ENCODE results near the gene FMO4. TPM values are rescaled to one million over a fixed set of nuclear protein-coding genes. Genes with fewer than 3 reads are reported as not detected.
"Not testable (repeated sequence)": the region's sequence is repeated elsewhere in the genome, so short reads cannot be mapped to it uniquely, and the experiment has no call there.

The FMO4 gene
- total and polyA plus RNA-seq, 9 of the 15 experiments (the other 6 are each of a cell fraction or from before 2014, with no cell fraction given), result 0.25 to 1.1 (median 0.54) TPM; not detected in 2

DNA sequence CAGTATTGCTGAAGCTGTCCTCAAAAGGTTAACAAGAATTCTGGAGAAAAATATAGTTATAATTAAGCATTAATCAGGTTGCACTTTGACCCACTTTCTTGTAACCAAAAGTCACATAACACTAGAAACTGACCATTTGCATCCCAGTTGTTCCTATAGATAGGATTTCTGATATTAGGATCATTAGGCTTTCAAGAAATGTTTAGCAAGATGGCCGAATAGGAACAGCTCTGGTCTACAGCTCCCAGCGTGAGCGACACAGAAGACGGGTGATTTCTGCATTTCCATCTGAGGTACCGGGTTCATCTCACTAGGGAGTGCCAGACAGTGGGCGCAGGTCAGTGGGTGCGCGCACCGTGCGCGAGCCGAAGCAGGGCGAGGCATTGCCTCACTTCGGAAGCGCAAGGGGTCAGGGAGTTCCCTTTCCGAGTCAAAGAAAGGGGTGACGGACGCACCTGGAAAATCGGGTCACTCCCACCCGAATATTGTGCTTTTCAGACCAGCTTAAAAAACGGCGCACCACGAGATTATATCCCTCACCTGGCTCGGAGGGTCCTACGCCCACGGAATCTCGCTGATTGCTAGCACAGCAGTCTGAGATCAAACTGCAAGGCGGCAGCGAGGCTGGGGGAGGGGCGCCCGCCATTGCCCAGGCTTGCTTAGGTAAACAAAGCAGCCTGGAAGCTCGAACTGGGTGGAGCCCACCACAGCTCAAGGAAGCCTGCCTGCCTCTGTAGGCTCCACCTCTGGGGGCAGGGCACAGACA is 59.6 kb downstream of the FMO4 start:
- H3K27me3 ChIP-seq (ENCODE audit: control insufficient read depth in 2 of 2, insufficient read depth in 2 of 2, low read length in 2 of 2); FAIRE-seq; POLR2A ChIA-PET; H3K9me3 ChIP-seq (replicated peaks; ENCODE audit: control insufficient read depth, insufficient read depth, low read depth, low read length); H3K9me1 ChIP-seq (ENCODE audit: control insufficient read depth, insufficient read depth, low read length); H3K79me2 ChIP-seq (ENCODE audit: control insufficient read depth, insufficient read depth, low read length); H3K36me3 ChIP-seq (ENCODE audit: control insufficient read depth, insufficient read depth, low read length); H4K20me1 ChIP-seq (replicated peaks; ENCODE audit: control insufficient read depth, insufficient read depth, low read length); in situ Hi-C loops (cut with MboI); intact Hi-C loops (cut with micrococcal nuclease); CTCF ChIA-PET (ENCODE audit: low intra/inter-chr PET ratio); H3K4me1 ChIP-seq (replicated peaks in 1 of 2; ENCODE audit: control insufficient read depth in 2 of 2, insufficient read depth in 2 of 2, low read length in 2 of 2); TF ChIP-seq ATF1, CEBPG (CRISPR knock-in tag; IDR thresholded peaks at IDR 0.05): not testable (repeated sequence)
- Histone ChIP-seq H3K9ac (ENCODE audit: insufficient read depth in 1 of 2, low read depth in 2 of 2, low read length in 2 of 2) (peak overlapping the region in 1 of 2 experiments; percentile 43; a peak in 2 of 4 replicates), H3K4me3 (peak overlapping the region; percentile 26), H3K27ac (ENCODE audit: extremely low read depth, low read depth, low read length) (peak overlapping the region; percentile 13; the same call in 1 of the 3 replicates), H3K4me2 (ENCODE audit: insufficient read depth, low read length) (peak overlapping the region; percentile 52), H2AFZ (ENCODE audit: low read depth, low read length) (peak overlapping the region; percentile 91)
- ATAC-seq, result peak; percentile 72
- DNase-seq (ENCODE audit: extremely low read depth in 1 of 4, low spot score in 3 of 4), result peak in 1 of 4 experiments; percentile 8
- WGBS (ENCODE audit: insufficient coverage, low coverage, missing lambda C conversion rate), result 0% methylated on average over 6 of the region's 32 CpGs
- TSS peak; percentile 77 for BruUV-seq (replicated peaks)
- TF ChIP-seq SMARCE1 (IDR thresholded peaks at IDR 0.05) (0 out of 2 replicates have a peak, but pooled peaks have one; percentile 20), NFRKB (IDR thresholded peaks at IDR 0.05; ENCODE audit: low read depth) (peak; percentile 91), CEBPB (tag; IDR thresholded peaks at IDR 0.05) (peak; percentile 80), EGR1 (conservative IDR thresholded peaks at IDR 0.05) (peak; percentile 50), ATF1 (tag; IDR thresholded peaks at IDR 0.05) (0 out of 2 replicates have a peak, but pooled peaks have one; percentile 34), L3MBTL2 (IDR thresholded peaks at IDR 0.05) (0 out of 2 replicates have a peak, but pooled peaks have one; percentile 14), LEF1 (IDR thresholded peaks at IDR 0.05) (peak; percentile 57; the same call in 1 of the 2 replicates), CEBPG (tag; conservative IDR thresholded peaks at IDR 0.05 in 1 of 2, IDR thresholded peaks at IDR 0.05 in 1 of 2) (0 out of 4 replicates have a peak, but pooled peaks of 1 of the 2 experiments have one; percentile 33), NRF1 (conservative IDR thresholded peaks at IDR 0.05 in 1 of 2, IDR thresholded peaks at IDR 0.05 in 1 of 2) (peak; percentile 73 to 80), FOXA3 (CRISPR knock-in tag; conservative IDR thresholded peaks at IDR 0.05 in 1 of 2, IDR thresholded peaks at IDR 0.05 in 1 of 2) (peak in 1 of 2 experiments; percentile 82; a peak in 2 of 4 replicates)
- TF ChIP-seq, protein P1, sequence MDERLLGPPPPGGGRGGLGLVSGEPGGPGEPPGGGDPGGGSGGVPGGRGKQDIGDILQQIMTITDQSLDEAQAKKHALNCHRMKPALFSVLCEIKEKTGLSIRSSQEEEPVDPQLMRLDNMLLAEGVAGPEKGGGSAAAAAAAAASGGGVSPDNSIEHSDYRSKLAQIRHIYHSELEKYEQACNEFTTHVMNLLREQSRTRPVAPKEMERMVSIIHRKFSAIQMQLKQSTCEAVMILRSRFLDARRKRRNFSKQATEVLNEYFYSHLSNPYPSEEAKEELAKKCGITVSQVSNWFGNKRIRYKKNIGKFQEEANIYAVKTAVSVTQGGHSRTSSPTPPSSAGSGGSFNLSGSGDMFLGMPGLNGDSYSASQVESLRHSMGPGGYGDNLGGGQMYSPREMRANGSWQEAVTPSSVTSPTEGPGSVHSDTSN (CRISPR knock-in tag; IDR thresholded peaks at IDR 0.05; ENCODE audit: low read depth), result not testable (repeated sequence)
- TF ChIP-seq, protein P1 (tag; conservative IDR thresholded peaks at IDR 0.05; ENCODE audit: low read depth), result 0 out of 2 replicates have a peak, but pooled peaks have one; percentile 5
